ENCODE measurements around the gene ACAN. TPM values are rescaled to one million over a fixed set of nuclear protein-coding genes. Genes with fewer than 3 reads are reported as not detected.

Gene ACAN
- total and polyA plus RNA-seq, 3 experiments from 2014 or later: not detected

DNA sequence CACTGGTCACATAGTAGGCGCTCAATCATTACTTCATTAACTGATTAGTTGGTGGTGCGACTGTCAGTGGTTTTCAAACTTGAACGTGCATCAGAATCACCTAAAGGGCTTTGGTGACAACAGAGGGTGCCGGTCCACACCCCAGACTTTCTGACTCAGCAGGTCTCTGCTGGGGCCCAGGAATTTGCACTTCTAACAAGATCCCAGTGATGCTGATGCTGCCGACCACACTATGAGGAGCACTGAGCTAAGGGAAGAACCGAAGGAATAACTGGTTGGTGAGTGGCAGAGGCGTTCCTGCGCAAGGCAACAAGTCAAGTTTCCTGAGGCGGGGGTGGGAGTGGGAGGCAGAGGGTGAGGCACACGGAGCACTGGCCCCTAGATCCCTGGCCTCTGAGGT, 73.3 kb downstream of the ACAN start:
- Histone ChIP-seq H3K27me3 (ENCODE audit: insufficient read depth, low read length, poor library complexity, severe bottlenecking) (no peaks in the 10 kb centered on the region), H3K4me3 (ENCODE audit: low read length) (no peak overlapping the region), H3K9me3 (ENCODE audit: low read length) (no peaks in the 10 kb centered on the region), H3K36me3 (ENCODE audit: insufficient read depth, low read length) (no peaks in the 10 kb centered on the region), H3K4me1 (ENCODE audit: insufficient read depth, low read length) (no peaks in the 10 kb centered on the region), H3K27ac (ENCODE audit: low read depth, low read length) (no peak overlapping the region)
- ChIA-PET POLR2A (interaction anchor here (0.6 kb wide), 1 partner anchor 16 kb away, joined by 3 read pairs; no protein-coding TSS in a partner anchor), CTCF (no interaction called here)
- H3K4me3 Mint-ChIP-seq: no peak overlapping the region
- peaks cover 0 to 2% of the 10 kb centered on the region in 2 donors for H3K27me3 Mint-ChIP-seq
- no peak for DNase-seq
- no peaks in the 10 kb centered on the region for H3K9me3 Mint-ChIP-seq
- peaks cover 9 to 57% (median 20%) of the 10 kb centered on the region in 3 donors for H3K36me3 Mint-ChIP-seq
- H3K27ac Mint-ChIP-seq: no peak overlapping the region
- H3K4me1 Mint-ChIP-seq: no peaks in the 10 kb centered on the region

DNA sequence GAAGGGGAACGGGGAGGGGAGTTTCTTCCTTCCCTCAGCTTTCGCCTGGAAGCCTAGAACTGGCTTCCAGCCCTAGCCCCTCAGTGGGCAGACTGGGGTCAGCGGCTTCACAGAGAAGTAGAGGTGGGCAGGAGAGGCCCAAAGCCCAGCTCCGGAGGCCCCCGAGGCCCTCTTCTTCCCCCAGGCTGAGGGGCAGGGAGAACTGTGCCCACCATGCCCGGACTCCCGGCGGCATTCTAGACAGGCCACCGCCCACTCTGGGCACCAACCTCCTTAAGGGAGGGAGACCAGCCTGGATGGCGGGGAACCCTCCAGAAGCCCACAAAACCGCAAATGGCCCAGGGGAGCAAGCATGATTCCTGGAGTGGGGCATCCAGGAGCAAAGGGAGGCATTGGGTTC, 74.2 kb downstream of the ACAN start:
- Histone ChIP-seq H3K4me1 (ENCODE audit: insufficient read depth, low read length) (no peaks in the 10 kb centered on the region), H3K4me3 (ENCODE audit: low read length) (no peak overlapping the region), H3K9me3 (ENCODE audit: low read length) (no peaks in the 10 kb centered on the region), H3K27ac (ENCODE audit: low read depth, low read length) (no peak overlapping the region), H3K27me3 (ENCODE audit: insufficient read depth, low read length, poor library complexity, severe bottlenecking) (no peaks in the 10 kb centered on the region), H3K36me3 (ENCODE audit: insufficient read depth, low read length) (no peaks in the 10 kb centered on the region)
- no peak overlapping the region for H3K27ac Mint-ChIP-seq
- H3K27me3 Mint-ChIP-seq: peaks cover 0 to 2% of the 10 kb centered on the region in 2 donors
- peaks cover 11 to 63% (median 24%) of the 10 kb centered on the region in 3 donors for H3K36me3 Mint-ChIP-seq
- H3K4me3 Mint-ChIP-seq: no peak overlapping the region
- POLR2A ChIA-PET: no interaction called here
- CTCF ChIA-PET: no interaction called here
- no peak for DNase-seq
- no peaks in the 10 kb centered on the region for H3K9me3 Mint-ChIP-seq
- peaks cover 0 to 2% (median 0%) of the 10 kb centered on the region in 3 donors for H3K4me1 Mint-ChIP-seq

DNA sequence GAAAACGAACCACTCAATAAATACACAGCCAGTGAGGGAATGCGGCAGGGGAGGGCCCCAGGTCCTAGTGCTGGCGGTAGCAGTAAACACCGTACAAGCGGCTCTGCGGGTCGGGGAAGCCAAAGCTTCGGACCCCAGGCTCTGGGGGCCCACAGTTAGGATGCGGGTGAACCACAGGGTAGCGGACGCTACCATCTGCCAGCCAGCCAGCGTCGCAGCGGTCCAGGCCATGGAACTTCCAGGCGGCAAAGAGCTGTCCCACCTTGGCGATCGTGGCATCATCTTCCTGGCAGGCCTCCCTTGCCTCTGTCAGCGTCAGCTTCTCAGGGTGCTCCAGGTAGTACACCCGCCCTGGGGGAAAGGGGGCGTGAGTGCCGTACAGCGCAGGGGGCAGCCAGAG, 74.7 kb downstream of the ACAN start:
- no peak overlapping the region for H3K27ac ChIP-seq (ENCODE audit: low read depth, low read length)
- DNase-seq: no peak
- H3K4me3 ChIP-seq (ENCODE audit: low read length): no peak overlapping the region
- H3K27ac Mint-ChIP-seq: no peak overlapping the region
- H3K4me1 Mint-ChIP-seq: peaks cover 0 to 2% (median 0%) of the 10 kb centered on the region in 3 donors
- H3K9me3 Mint-ChIP-seq: no peaks in the 10 kb centered on the region
- ChIA-PET CTCF (interaction anchor here (2.3 kb wide), 1 partner anchor 27 kb away, joined by 12 read pairs; no protein-coding TSS in a partner anchor), POLR2A (no interaction called here)
- H3K27me3 ChIP-seq (ENCODE audit: insufficient read depth, low read length, poor library complexity, severe bottlenecking): no peaks in the 10 kb centered on the region
- no peak overlapping the region for H3K4me3 Mint-ChIP-seq
- peaks cover 11 to 65% (median 22%) of the 10 kb centered on the region in 3 donors for H3K36me3 Mint-ChIP-seq
- H3K9me3 ChIP-seq (ENCODE audit: low read length): no peaks in the 10 kb centered on the region
- H3K36me3 ChIP-seq (ENCODE audit: insufficient read depth, low read length): no peaks in the 10 kb centered on the region
- peaks cover 0 to 2% of the 10 kb centered on the region in 2 donors for H3K27me3 Mint-ChIP-seq
- no peaks in the 10 kb centered on the region for H3K4me1 ChIP-seq (ENCODE audit: insufficient read depth, low read length)

DNA sequence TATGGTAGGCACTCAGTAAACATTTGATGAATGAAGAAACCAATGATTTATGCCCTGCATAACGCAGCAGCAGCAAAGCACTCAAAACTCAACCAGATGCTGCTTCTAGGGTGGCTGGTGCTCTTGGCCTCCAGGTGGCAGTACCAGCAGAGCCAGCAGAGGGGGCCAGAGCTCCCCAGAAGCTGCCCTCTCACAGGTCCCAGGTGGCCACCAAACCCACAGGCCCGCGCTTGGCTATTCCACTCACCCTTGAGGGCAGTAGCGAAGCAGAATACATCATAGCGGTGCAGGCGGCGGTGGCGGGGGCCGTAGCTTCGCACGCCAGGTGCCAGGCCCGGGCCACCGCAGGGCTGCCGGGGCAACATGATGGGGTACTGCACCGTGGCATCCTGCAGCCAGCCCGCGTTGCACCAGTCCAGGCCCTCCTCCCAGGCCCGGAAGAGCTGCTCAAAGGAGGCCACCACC, 75.5 kb downstream of the ACAN start:
- H3K27ac ChIP-seq (ENCODE audit: low read depth, low read length): no peak overlapping the region
- Mint-ChIP-seq H3K4me1 (peaks cover 0 to 2% (median 0%) of the 10 kb centered on the region in 3 donors), H3K36me3 (peaks cover 15 to 71% (median 24%) of the 10 kb centered on the region in 3 donors)

DNA sequence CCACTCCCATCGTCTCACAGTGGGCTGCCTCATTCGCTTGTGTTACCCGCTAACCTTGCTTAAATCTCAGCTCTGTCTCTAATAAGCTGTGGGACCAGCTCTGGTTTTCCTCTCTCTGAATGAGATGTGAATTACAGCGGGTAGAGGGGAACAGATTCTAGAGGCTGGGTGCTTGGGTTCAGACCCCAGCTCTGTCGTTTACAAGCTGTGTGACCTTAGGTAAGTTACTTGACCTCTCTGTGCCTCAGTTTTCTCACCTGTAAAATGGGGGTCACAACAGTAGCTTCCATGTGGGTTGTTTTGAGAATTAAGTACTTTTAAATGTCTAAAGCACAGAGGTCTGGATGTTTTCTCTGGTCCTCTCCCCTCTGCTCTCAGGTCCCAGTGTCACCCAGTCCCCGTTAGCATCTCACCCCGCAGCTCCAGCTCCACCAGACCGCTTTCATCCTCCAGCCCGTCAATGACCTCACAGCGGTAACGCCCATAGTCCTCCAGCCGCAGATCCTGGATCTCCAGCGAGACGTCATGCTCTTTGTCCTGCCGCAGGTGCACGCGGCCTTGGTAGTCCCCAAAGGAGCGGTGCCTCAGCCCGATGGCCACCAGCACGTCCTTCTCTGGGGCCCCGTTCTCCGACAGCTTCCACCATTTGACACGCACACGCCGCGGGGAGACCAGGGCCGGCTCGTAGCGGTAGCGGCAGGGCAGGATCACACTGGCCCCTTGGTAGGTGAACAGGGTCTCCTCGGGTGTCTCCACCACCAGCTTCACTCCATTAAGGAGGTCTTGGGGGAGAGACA, 77.9 kb downstream of the ACAN start:
- H3K36me3 ChIP-seq (ENCODE audit: insufficient read depth, low read length): peaks cover 8% of the 10 kb centered on the region
- no peak for DNase-seq

More for the DNA sequence above, 75.5 kb downstream of the ACAN start:
- Mint-ChIP-seq H3K27ac (no peak overlapping the region), H3K4me3 (no peak overlapping the region), H3K27me3 (no peaks in the 10 kb centered on the region), H3K9me3 (no peaks in the 10 kb centered on the region)
- Histone ChIP-seq H3K36me3 (ENCODE audit: insufficient read depth, low read length) (peaks cover 3% of the 10 kb centered on the region), H3K4me1 (ENCODE audit: insufficient read depth, low read length) (no peaks in the 10 kb centered on the region), H3K4me3 (ENCODE audit: low read length) (no peak overlapping the region), H3K27me3 (ENCODE audit: insufficient read depth, low read length, poor library complexity, severe bottlenecking) (no peaks in the 10 kb centered on the region), H3K9me3 (ENCODE audit: low read length) (no peaks in the 10 kb centered on the region)
- ChIA-PET CTCF (interaction anchor here (1.0 to 2.3 kb wide), 2 partner anchors 26 to 250 kb away, joined by 3 to 12 read pairs; no protein-coding TSS in a partner anchor), POLR2A (no interaction called here)
- DNase-seq: peak in 2 of 5 donors; percentile 3 to 26

DNA sequence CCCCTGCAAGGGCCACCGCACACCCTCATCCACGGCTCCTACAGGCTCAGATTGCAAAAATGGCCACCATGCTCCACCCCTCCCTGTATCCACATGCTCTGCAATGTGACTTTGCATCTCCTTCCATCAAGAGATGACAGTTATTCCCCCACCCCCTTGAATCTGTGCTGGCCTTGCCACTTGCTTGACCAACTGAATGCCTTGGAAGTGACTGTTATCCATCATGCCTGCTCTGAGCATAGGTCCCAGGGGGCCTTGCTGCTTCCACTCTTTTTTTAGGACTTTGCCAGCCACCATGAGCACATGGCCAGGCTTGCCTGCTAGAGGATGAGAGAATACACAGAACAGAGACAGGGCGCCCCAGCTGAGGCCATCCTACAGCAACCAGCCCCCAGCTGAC, 78.5 kb downstream of the ACAN start:
- peaks cover 16 to 76% (median 17%) of the 10 kb centered on the region in 3 donors for H3K36me3 Mint-ChIP-seq
- H3K27ac ChIP-seq (ENCODE audit: low read depth, low read length): no peak overlapping the region
- H3K9me3 Mint-ChIP-seq: no peaks in the 10 kb centered on the region
- H3K9me3 ChIP-seq (ENCODE audit: low read length): no peaks in the 10 kb centered on the region
- peaks cover 0 to 2% (median 0%) of the 10 kb centered on the region in 3 donors for H3K4me1 Mint-ChIP-seq
- no peaks in the 10 kb centered on the region for H3K27me3 Mint-ChIP-seq
- H3K27me3 ChIP-seq (ENCODE audit: insufficient read depth, low read length, poor library complexity, severe bottlenecking): no peaks in the 10 kb centered on the region
- H3K27ac Mint-ChIP-seq: no peak overlapping the region
- H3K4me3 Mint-ChIP-seq: no peak overlapping the region
- no peak for DNase-seq
- H3K36me3 ChIP-seq (ENCODE audit: insufficient read depth, low read length): peaks cover 8% of the 10 kb centered on the region
- ChIA-PET CTCF (interaction anchor here (0.9 kb wide), 1 partner anchor 12 kb away, joined by 3 read pairs; no protein-coding TSS in a partner anchor), POLR2A (no interaction called here)
- no peaks in the 10 kb centered on the region for H3K4me1 ChIP-seq (ENCODE audit: insufficient read depth, low read length)
- H3K4me3 ChIP-seq (ENCODE audit: low read length): no peak overlapping the region

More for the DNA sequence above, 77.9 kb downstream of the ACAN start:
- no peaks in the 10 kb centered on the region for H3K27me3 Mint-ChIP-seq
- H3K4me3 Mint-ChIP-seq: no peak overlapping the region
- Histone ChIP-seq H3K27ac (ENCODE audit: low read depth, low read length) (no peak overlapping the region), H3K4me1 (ENCODE audit: insufficient read depth, low read length) (no peaks in the 10 kb centered on the region), H3K4me3 (ENCODE audit: low read length) (no peak overlapping the region), H3K9me3 (ENCODE audit: low read length) (no peaks in the 10 kb centered on the region), H3K27me3 (ENCODE audit: insufficient read depth, low read length, poor library complexity, severe bottlenecking) (no peaks in the 10 kb centered on the region)
- no peaks in the 10 kb centered on the region for H3K9me3 Mint-ChIP-seq
- H3K36me3 Mint-ChIP-seq: peaks cover 17 to 78% (median 22%) of the 10 kb centered on the region in 3 donors
- CTCF ChIA-PET: no interaction called here
- POLR2A ChIA-PET: no interaction called here
- peaks cover 0 to 2% (median 0%) of the 10 kb centered on the region in 3 donors for H3K4me1 Mint-ChIP-seq
- no peak overlapping the region for H3K27ac Mint-ChIP-seq

DNA sequence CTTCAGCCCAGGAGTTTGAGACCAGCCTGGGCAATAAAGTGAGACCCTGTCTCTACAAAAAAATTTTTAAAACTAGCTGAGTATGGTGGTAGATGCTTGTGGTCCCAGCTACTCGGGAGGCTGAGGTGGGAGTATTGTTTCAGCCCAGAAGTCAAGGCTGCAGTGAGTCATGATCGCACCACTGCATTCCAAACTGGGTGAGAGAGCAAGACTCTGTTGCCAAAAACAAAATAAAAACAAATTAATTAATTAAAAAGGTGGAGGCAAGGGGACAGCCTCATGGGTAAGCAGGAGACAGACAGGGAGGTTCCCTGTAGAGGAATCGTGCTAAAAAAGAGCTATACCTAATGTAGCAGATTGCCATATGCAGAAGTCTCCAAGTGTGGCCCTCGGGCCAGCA, 79.5 kb downstream of the ACAN start:
- Histone ChIP-seq H3K4me1 (ENCODE audit: insufficient read depth, low read length) (no peaks in the 10 kb centered on the region), H3K36me3 (ENCODE audit: insufficient read depth, low read length) (peaks cover 8% of the 10 kb centered on the region), H3K9me3 (ENCODE audit: low read length) (no peaks in the 10 kb centered on the region), H3K27me3 (ENCODE audit: insufficient read depth, low read length, poor library complexity, severe bottlenecking) (no peaks in the 10 kb centered on the region), H3K4me3 (ENCODE audit: low read length) (no peak overlapping the region), H3K27ac (ENCODE audit: low read depth, low read length) (no peak overlapping the region)
- no peak for DNase-seq
- no peaks in the 10 kb centered on the region for H3K27me3 Mint-ChIP-seq
- H3K36me3 Mint-ChIP-seq: peaks cover 17 to 76% (median 18%) of the 10 kb centered on the region in 3 donors
- no peak overlapping the region for H3K4me3 Mint-ChIP-seq
- H3K27ac Mint-ChIP-seq: no peak overlapping the region
- ChIA-PET POLR2A (no interaction called here), CTCF (no interaction called here)
- no peaks in the 10 kb centered on the region for H3K9me3 Mint-ChIP-seq
- H3K4me1 Mint-ChIP-seq: peaks cover 0 to 5% (median 2%) of the 10 kb centered on the region in 3 donors

DNA sequence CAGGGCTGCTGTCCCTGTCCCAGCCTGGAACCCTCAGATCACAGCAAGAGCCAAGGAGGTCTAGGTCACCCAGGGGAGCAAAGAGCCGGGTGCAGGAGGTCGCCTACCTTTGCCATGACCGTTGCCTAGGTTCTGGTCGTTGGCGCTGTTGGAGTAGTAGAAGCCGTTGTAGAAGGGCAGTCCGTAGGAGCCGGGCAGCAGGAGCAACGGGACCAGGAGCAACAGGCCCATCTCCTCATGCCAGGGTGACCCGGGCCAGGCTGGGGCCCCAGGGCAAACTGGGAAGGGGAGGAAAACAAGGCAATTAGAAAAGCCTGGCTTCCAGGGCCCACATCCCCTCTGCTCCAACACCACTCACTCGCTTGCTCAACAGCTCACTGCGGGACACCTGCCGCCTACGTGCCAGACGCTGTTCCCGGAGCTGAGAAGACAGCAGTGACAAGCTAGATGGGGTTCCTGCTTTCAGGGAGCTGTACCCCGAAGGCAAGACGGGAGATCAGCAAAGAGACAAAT, 83.9 kb downstream of the ACAN start:
- H3K36me3 ChIP-seq (ENCODE audit: insufficient read depth, low read length): peaks cover 8% of the 10 kb centered on the region
- H3K4me3 ChIP-seq (ENCODE audit: low read length): no peak overlapping the region
- no peaks in the 10 kb centered on the region for H3K9me3 ChIP-seq (ENCODE audit: low read length)
- H3K9me3 Mint-ChIP-seq: no peaks in the 10 kb centered on the region
- CTCF ChIA-PET: interaction anchor here (2.4 kb wide), 1 partner anchor 17 kb away, joined by 6 read pairs; no protein-coding TSS in a partner anchor
- H3K4me1 Mint-ChIP-seq: peaks cover 0 to 9% (median 0%) of the 10 kb centered on the region in 3 donors
- H3K27me3 Mint-ChIP-seq: no peaks in the 10 kb centered on the region
- no peak overlapping the region for H3K27ac Mint-ChIP-seq
- no peak overlapping the region for H3K4me3 Mint-ChIP-seq
- H3K27me3 ChIP-seq (ENCODE audit: insufficient read depth, low read length, poor library complexity, severe bottlenecking): no peaks in the 10 kb centered on the region
- no peak for DNase-seq
- peaks cover 8 to 72% (median 9%) of the 10 kb centered on the region in 3 donors for H3K36me3 Mint-ChIP-seq
- POLR2A ChIA-PET: no interaction called here
- H3K4me1 ChIP-seq (ENCODE audit: insufficient read depth, low read length): no peaks in the 10 kb centered on the region
- H3K27ac ChIP-seq (ENCODE audit: low read depth, low read length): no peak overlapping the region
